MM.1S (cell line): ENCODE results near the gene WASL.

Experiments
- DNase-seq: peaks from one replicate; pipeline ENCODE4 v3.0.0-alpha.2; 2015
- H2AFZ ChIP-seq: fragments of 300-600 bp; sonication (generic); 2 replicates; pipeline ENCODE4 v1.6.0; 2016; ENCODE audit warnings: antibody characterized with exemption, low read length
- H3F3A ChIP-seq: fragments of 300-600 bp; sonication (generic); 2 replicates; pipeline ENCODE4 v1.6.1; 2016; ENCODE audit warnings: mild to moderate bottlenecking, antibody characterized with exemption, low read length, moderate library complexity, mixed read lengths; ENCODE audit not compliant: insufficient read depth
- H3K27ac ChIP-seq: fragments of 300-600 bp; sonication (generic); 2 replicates; pipeline ENCODE4 v1.5.1; 2016; ENCODE audit warnings: mild to moderate bottlenecking, low read length
- H3K27me3 ChIP-seq: fragments of 300-600 bp; sonication (generic); replicated peaks from 2 replicates; pipeline ENCODE4 v1.6.0; 2016; ENCODE audit warnings: low read length; ENCODE audit not compliant: insufficient read depth
- H3K36me3 ChIP-seq: fragments of 300-600 bp; sonication (generic); replicated peaks from 2 replicates; pipeline ENCODE4 v1.6.1; 2016; ENCODE audit warnings: mild to moderate bottlenecking, low read length, mixed read lengths; ENCODE audit not compliant: insufficient read depth
- H3K4me1 ChIP-seq: fragments of 300-600 bp; sonication (generic); 2 replicates; pipeline ENCODE4 v1.6.1; 2016; ENCODE audit warnings: low read length, mixed read lengths
- H3K4me2 ChIP-seq: fragments of 300-600 bp; sonication (generic); 2 replicates; pipeline ENCODE4 v1.6.0; 2016; ENCODE audit warnings: low read depth, low read length
- H3K4me3 ChIP-seq: fragments of 300-600 bp; sonication (generic); 2 replicates; pipeline ENCODE4 v1.5.1; 2016; ENCODE audit warnings: low read length, mixed read lengths
- H3K79me2 ChIP-seq: fragments of 300-600 bp; sonication (generic); 2 replicates; pipeline ENCODE4 v1.6.1; 2016; ENCODE audit warnings: mixed run types, low read length, mixed read lengths
- H3K9ac ChIP-seq: fragments of 300-600 bp; sonication (generic); 2 replicates; pipeline ENCODE4 v1.6.1; 2016; ENCODE audit warnings: low read length, mixed read lengths
- H3K9me2 ChIP-seq: fragments of 300-600 bp; sonication (generic); replicated peaks from 2 replicates; pipeline ENCODE4 v1.6.1; 2016; ENCODE audit warnings: mild to moderate bottlenecking, low read length, mixed read lengths; ENCODE audit not compliant: insufficient read depth
- H3K9me3 ChIP-seq: fragments of 300-600 bp; sonication (generic); replicated peaks from 2 replicates; pipeline ENCODE4 v1.6.1; 2016; ENCODE audit warnings: mild to moderate bottlenecking, low read length, mixed read lengths; ENCODE audit not compliant: insufficient read depth
- H4K20me1 ChIP-seq: fragments of 300-600 bp; sonication (generic); 2 replicates; pipeline ENCODE4 v1.6.1; 2016; ENCODE audit warnings: mild to moderate bottlenecking, low read length, moderate library complexity, mixed read lengths; ENCODE audit not compliant: insufficient read depth
- CTCF ChIP-seq: fragments of 300-600 bp; sonication (generic); IDR thresholded peaks from 2 replicates; pipeline ENCODE4 v1.5.1; 2016; ENCODE audit warnings: antibody characterized with exemption, low read length, mixed read lengths
- EZH2 ChIP-seq: fragments of 300-600 bp; sonication (generic); optimal IDR thresholded peaks from 2 replicates; pipeline ENCODE3; 2017; ENCODE audit warnings: low read depth, mild to moderate bottlenecking, antibody characterized with exemption, low read length, mixed read lengths
- EZH2phosphoT487 ChIP-seq: fragments of 300-600 bp; sonication (generic); IDR thresholded peaks from 2 replicates; pipeline ENCODE4 v1.6.1; 2018; ENCODE audit warnings: antibody characterized with exemption, low read length

WASL gene

GRCh38 chr7:123656544-123657303 lies 92.1 kb downstream of the WASL start:
- Histone ChIP-seq H2AFZ (no peak overlapping the region), H3K36me3 (no peaks in the 10 kb centered on the region), H3K4me1 (no peaks in the 10 kb centered on the region), H3K79me2 (no peaks in the 10 kb centered on the region), H3K9me3 (no peaks in the 10 kb centered on the region), H4K20me1 (no peaks in the 10 kb centered on the region), H3K9ac (no peak overlapping the region), H3K27ac (no peak overlapping the region), H3K4me3 (no peak overlapping the region), H3K9me2 (no peaks in the 10 kb centered on the region), H3F3A (no peaks in the 10 kb centered on the region), H3K4me2 (no peak overlapping the region), H3K27me3 (no peaks in the 10 kb centered on the region)
- no peak for DNase-seq
- TF ChIP-seq CTCF (no peak), EZH2phosphoT487 (no peak), EZH2 (no peak)

GRCh38 chr7:123655614-123656013 lies 93.2 kb downstream of the WASL start, which contains the start of gene LMOD2:
LMOD2 (plus strand) TSS chr7:123655866; CDS start chr7:123655964, 98 bp downstream.
- H3K4me3 ChIP-seq: no peak within 1 kb of the TSS
- no peaks in the 10 kb centered on the region for H4K20me1 ChIP-seq
- DNase-seq: no peak
- no peak within 1 kb of the TSS for H3K4me2 ChIP-seq
- H3F3A ChIP-seq: no peaks in the 10 kb centered on the region
- H3K79me2 ChIP-seq: no peaks in the 10 kb centered on the region
- H3K4me1 ChIP-seq: no peaks in the 10 kb centered on the region
- TF ChIP-seq EZH2 (no peak), CTCF (no peak), EZH2phosphoT487 (no peak)
- no peaks in the 10 kb centered on the region for H3K9me3 ChIP-seq
- no peaks in the 10 kb centered on the region for H3K36me3 ChIP-seq
- H3K27me3 ChIP-seq: no peaks in the 10 kb centered on the region
- H3K27ac ChIP-seq: no peak within 1 kb of the TSS
- H2AFZ ChIP-seq: no peak within 1 kb of the TSS
- no peaks in the 10 kb centered on the region for H3K9me2 ChIP-seq
- H3K9ac ChIP-seq: no peak within 1 kb of the TSS

- no peaks in the 10 kb centered on the region for H3K4me1 ChIP-seq
- no peaks in the 10 kb centered on the region for H3K27me3 ChIP-seq
- no peaks in the 10 kb centered on the region for H3K9me3 ChIP-seq
- no peak overlapping the region for H3K9ac ChIP-seq
- no peak for DNase-seq
- H3K4me2 ChIP-seq: no peak overlapping the region
- H3K4me3 ChIP-seq: no peak overlapping the region
- no peaks in the 10 kb centered on the region for H3K36me3 ChIP-seq
- H2AFZ ChIP-seq: no peak overlapping the region
- no peaks in the 10 kb centered on the region for H3K9me2 ChIP-seq
- H4K20me1 ChIP-seq: no peaks in the 10 kb centered on the region
- H3F3A ChIP-seq: no peaks in the 10 kb centered on the region
- TF ChIP-seq EZH2phosphoT487 (no peak), CTCF (no peak), EZH2 (no peak)
- H3K79me2 ChIP-seq: no peaks in the 10 kb centered on the region
- H3K27ac ChIP-seq: no peak overlapping the region
Measured at GRCh38 chr7:123653162-123653561, 95.6 kb downstream of the WASL start.
